ENCODE data around the gene CFAP251.
A peak's percentile ranks its signal among the peaks of the same experiment; 100 is the strongest.
"Not testable (repeated sequence)": the region's sequence is repeated elsewhere in the genome, so short reads cannot be mapped to it uniquely, and the experiment has no call there.

Gene CFAP251, protein sequence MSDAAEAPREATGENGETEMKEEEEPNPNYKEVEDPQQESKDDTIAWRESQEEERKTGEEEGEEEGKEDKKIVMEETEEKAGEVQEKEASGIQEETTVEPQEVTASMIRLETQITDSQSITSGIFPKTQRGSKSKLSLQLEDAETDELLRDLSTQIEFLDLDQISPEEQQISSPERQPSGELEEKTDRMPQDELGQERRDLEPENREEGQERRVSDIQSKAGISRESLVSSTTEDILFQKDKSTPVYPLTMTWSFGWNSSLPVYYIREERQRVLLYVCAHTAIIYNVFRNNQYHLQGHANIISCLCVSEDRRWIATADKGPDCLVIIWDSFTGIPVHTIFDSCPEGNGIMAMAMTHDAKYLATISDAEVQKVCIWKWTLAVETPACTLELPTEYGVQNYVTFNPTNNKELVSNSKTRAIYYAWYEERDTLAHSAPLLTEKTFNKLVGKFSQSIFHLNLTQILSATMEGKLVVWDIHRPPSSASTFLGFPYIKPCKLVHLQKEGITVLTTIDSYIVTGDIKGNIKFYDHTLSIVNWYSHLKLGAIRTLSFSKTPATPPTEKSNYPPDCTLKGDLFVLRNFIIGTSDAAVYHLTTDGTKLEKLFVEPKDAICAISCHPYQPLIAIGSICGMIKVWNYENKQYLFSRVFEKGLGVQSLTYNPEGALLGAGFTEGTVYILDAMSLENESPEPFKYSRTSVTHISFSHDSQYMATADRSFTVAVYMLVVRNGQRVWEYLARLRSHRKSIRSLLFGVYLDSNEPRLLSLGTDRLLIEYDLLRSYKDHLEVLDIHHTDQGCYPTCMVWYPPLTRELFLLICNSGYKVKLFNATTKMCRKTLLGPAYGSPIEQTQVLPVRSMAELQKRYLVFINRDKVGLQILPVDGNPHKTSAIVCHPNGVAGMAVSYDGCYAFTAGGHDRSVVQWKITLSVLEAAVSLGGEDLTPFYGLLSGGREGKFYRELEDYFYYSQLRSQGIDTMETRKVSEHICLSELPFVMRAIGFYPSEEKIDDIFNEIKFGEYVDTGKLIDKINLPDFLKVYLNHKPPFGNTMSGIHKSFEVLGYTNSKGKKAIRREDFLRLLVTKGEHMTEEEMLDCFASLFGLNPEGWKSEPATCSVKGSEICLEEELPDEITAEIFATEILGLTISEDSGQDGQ

DNA sequence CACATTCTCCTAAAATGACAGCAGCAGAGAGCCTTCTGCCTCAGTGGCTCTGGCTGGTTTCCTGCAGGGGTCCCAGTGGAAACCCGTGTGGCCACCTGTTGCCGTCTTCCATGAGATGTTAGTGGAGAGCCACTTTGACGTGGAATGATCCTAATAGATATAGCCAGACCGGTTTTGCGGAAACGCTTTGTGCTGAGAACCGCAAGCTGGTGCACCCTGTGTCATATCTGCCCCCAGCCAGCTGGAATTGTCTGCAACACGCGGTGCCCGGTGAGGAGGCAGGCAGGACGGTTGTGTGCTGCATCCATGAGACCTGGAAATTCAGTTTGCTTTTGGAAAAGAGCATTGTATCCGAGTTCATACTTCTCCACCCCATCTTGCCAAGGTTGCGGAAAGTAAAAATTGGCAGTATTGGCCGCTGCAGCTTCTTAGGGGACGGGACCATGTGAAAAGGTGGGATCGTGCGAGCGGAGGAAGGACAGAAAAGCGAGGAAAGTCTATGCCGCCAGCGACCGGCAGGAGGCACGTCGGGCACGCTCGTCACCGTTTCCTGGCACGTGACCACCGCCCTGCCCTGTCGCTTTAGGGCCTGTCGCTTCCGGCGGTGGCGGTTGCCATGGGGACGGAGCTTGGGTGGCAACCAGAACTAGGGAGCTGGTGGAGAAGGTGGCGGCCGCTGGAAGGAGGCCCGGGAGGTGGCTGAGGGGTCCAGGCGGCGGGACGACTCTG is at the start of gene CFAP251:
Gene CFAP251 (plus strand): TSS at position 643 of the 729 bp plus-strand sequence. CDS start 2,714 bp downstream, outside the sequence.
- DNase-seq = peak; percentile 98

DNA sequence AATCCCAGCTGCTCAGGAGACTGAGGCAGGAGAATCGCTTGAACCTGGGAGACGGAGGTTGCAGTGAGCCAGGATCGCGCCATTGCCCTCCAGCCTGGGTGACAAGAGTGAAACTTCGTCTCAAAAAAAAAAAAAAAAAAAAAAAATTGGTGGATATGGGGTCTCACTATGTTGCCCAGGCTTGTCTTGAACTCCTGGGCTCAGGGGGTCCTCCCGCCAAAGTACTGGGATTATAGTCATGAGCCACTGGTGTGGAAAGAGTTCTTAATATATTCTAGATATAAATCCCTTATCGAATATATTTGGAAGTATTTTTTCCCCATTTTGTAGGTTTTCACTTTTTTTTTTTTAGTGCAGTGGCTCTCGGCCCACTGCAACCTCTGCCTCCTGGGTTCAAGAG is 49.2 kb upstream of the CFAP251 start:
- not testable (repeated sequence) for DNase-seq

DNA sequence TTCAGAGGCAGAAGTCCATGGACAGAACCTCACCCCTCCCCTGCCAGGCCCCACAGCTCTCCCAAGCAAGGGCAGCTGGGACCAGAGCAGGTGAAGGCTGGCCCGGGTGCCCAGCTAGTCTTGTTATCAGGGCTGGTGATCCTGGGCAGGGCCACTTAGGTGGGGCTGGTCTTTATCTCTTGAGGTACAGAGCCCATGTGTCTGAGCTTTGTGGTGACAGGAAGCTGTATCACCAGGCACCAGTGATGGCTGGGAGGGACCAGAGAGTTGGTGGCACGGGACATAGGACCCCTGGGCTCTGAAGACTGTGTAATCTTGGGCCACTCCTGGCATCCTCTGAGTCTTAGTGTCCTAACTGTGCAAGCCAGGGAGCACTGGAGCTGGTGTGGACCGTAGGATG is 46.9 kb upstream of the CFAP251 start:
- DNase-seq = no peak

DNA sequence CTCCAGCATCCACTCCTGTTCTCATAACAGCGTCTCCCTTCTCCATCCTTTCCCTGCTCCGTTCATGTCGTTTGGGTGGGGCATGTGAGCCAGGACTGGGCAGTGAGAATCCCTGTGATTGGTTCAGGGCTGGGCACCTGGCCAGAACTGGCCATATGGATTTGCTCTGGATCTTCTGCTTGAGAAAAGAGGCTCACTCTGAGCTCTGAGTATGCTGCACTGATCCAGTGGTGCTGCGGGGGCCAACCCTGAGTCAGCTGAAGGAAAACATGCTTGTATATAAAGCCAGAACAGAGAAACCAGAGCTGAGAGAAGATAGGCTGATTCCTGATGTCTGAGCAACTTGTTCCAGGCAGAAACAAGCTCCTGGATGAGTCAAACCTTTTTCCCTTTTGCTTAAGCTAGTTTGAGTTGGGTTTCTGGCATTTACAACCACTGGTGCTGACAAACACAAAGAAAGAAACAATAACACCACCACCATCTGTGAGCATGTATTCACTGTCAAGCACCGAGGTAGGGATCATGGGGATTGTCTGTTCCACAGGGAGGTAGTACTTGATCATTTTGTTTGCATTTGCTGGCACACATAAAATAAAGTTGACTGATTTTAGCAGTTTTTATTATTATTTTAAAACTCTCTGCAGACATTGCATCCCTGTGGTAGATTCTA is 45.7 kb upstream of the CFAP251 start:
- peak; percentile 55 for DNase-seq

DNA sequence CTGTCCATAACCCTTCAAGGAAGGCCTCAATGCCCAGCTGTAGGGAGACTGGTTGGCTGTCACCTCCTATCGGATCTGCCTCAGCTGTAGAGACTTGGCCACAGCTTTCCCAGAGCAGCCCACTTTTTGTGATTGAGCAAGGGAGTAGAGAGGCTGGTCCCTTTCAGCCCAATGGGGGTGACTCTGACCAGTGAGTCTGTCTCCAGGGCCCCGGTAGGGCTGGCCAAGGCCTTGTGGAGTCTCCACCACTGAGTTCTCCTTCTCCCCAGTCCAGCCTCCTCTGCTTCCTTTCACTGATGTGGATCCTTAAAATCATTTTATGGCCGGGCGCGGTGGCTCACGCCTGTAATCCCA is 45.2 kb upstream of the CFAP251 start:
- DNase-seq = no peak

DNA sequence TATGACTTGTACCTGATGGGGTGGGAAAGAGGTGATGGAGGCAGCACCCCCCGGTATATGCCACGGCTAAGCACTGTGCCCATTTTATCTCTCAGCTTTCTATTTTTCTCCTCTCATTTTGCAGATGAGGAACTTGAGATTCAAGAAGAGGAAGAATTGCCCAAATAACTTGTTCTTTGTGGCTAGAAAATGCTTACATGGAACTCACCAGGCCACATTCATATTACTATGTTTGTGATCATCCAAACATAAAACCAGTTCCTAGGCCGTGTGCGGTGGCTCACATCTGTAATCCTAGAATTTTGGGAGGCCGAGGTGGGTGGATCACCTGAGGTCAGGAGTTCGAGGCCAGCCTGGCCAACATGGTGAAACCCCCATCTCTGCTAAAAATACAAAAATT is 44.3 kb upstream of the CFAP251 start:
- DNase-seq = no peak

DNA sequence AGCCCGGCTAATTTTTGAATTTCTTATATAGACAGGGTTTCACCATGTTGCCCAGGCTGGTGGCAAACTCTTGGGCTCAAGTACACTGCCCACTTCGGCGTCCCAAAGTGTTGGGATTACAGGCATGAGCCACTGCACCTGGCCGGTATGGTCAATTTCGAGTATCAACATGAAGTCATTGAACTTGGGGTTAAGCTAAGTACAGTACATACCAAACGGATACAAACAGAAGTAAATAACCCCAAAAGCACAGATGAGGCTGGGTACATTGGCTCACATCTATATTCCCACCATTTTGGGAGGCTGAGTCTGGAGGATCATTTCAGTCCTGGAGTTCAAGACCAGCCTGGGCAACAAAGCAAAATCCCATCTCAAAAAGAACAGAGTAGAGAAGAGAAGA is 42.8 kb upstream of the CFAP251 start:
- DNase-seq = no peak

DNA sequence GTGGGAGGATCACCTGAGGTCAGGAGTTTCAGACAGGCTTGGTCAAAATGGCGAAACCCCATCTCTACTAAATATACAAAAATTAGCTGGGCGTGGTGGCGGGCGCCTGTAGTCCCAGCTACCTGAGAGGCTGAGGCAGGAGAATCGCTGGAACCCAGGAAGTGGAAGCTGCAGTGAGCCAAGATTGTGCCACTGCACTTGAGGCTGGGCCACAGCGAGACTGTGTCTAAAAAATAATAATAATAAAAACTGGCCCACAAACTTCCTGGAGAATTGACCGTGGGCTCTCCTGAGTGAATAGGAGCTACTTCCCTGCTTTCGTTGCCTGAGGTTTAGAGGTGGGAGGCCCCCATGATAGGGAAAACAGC is 42.3 kb upstream of the CFAP251 start:
- DNase-seq = not testable (repeated sequence)

DNA sequence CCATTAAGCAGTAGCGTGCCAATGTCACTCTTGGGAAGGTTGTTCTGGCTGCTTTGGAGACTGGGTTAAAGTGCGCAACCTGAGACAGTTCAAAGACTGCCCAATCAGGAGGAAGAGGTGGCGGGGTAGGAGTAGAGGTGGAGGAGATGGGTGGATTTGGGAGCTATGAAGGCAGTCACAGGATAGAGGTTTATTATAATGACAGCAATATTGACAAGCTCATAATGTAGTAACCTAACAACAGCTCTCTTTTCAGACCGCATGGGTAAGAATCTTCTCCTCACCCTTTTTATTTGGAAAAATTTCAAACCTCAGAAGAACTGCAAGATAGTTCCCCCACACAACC is 35.1 kb upstream of the CFAP251 start:
- DNase-seq = no peak

DNA sequence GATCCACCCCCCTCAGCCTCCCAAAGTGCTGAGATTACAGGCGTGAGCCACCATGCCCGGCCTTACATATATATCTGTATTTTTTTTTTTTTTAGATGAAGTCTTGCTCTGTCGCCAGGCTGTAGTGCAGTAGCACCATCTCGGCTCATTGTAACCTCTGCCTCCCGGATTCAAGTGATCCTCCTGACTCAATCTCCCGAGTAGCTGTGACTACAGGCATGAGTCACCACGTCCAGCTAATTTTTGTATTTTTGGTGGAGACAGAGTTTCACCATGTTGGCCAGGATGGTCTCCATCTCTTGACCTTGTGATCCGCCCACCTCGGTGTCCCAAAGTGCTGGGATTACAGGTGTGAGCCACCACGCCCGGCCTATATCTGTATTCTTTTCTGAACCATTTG is 33.3 kb upstream of the CFAP251 start:
- DNase-seq = not testable (repeated sequence)

DNA sequence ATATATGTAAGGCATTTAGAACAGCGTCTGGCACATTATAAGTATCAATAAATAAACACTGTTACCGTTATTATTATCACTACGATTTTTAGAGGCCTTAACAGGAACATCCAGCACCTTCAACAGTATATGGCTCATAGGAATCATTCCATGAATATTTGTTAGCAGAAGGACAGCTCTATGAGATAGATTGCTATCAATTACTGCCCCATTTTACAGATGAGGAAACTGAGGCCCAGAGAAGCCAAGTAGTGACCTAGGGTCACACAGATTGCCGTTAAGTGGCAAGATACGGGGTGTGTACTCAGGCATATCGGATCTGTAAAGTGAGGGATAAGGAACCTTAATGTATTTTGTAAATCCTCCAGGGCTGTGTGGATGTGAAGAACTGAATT is 30.3 kb upstream of the CFAP251 start:
- no peak for DNase-seq

DNA sequence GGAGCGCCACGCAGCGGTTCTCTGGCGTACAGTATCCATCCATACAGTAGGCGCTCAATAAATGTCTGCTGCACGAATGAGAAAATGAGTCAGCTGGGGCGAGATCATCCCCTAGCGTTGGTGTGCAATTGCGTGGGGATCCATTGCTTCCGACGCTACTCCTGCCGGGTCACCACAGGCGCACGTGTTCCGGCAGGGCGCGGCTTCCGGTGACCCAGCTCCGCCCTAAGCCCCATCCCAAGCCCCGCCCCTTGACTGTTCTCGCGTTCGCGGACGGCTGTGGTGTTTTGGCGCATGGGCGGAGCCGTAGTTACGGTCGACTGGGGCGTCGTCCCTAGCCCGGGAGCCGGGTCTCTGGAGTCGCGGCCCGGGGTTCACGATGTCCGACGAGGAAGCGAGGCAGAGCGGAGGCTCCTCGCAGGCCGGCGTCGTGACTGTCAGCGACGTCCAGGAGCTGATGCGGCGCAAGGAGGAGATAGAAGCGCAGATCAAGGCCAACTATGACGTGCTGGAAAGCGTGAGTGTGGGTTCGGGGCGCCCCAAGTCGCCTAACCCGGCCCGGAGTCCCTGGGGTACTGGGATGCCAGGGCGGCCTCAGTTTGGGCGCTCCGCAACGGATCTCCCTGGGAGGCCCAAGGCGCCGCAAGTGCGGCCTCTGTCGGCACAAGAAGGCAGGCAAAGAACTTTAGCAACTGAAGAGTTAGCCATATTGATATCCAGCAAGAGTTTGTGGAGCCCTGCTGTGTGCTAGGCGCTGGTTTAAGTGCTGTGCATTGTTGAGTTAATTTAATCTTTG is 29.7 kb upstream of the CFAP251 start, which contains the start of gene PSMD9:
Gene PSMD9 (plus strand): TSS at position 313 of the 796 bp plus-strand sequence. CDS start 67 bp downstream, at position 380.
- DNase-seq = peak; percentile 99

DNA sequence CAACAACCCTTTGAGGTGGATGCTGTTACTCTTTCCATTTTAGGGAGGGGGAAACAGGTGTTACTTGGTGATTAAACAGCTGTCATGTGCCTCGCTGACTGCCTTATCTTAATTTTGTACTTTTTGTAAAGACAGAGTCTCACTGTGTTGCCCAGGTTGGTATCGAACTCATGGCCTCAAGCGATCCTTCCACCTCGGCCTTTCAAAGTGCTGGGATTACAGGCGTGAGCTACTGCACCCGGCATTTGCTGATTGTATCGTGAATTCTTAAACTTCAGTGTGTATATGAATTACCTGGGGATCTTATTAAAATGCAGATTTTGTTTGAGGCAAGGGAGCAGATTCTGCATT is 29.1 kb upstream of the CFAP251 start:
- peak; percentile 13 for DNase-seq

DNA sequence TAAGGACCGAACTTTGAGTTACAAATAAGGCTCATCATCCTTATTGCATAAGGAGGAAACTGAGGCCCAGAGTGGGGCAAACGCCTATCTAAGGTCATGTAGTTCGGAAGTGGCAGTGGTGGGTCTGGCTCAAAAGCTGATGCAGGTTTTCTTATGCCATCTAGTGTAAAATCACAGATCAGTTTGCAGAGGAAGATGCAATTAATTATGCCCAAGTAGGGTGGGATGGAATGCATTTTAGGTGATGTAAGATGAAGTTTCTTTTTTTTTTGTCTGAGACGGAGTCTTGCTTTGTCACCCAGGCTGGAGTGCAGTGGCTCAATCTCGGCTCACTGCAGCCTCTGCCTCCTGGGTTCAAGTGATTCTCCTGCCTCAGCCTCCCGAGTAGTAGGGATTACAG is 28.7 kb upstream of the CFAP251 start:
- not testable (repeated sequence) for DNase-seq

DNA sequence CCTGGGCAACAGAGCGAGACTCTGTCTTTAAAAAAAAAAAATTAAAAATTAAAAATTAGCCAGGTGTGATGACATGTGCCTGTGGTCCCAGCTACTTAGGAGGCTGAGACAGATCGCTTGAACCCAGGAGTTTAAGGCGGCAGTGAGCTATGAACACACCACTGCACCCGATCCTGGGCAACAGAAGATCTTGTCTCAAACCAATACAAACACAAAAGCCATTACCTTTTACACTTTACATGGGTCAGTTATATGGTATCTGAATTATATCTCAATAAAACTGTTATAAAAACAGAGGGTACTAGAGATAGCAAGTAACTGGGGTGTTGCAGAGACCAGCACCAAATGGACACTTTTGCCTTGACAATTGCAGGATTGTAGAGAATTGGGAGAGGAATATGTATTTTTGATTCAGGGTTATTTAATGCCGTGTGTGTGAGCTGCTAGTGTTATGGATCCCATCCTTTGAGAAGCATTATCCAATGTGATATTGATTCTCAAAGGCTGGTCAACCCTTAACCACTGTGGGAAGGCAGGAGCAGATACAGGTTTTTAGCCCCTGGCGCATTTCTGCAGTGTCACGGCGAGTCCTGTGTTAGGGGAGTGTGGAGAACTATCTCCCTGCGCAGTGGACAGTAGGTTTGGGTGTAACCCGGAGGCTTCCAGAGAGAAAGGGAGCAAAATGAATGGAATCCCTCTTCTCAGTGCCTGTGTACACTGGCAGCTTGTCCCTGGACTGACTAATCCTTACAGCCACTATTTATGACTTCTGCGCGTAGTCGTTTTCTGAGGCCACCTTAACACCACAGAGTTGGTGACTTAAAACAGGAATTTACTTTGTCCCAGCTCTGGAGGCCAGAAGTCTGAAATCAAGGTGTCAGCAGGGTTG is 25.5 kb upstream of the CFAP251 start:
- DNase-seq = no peak

DNA sequence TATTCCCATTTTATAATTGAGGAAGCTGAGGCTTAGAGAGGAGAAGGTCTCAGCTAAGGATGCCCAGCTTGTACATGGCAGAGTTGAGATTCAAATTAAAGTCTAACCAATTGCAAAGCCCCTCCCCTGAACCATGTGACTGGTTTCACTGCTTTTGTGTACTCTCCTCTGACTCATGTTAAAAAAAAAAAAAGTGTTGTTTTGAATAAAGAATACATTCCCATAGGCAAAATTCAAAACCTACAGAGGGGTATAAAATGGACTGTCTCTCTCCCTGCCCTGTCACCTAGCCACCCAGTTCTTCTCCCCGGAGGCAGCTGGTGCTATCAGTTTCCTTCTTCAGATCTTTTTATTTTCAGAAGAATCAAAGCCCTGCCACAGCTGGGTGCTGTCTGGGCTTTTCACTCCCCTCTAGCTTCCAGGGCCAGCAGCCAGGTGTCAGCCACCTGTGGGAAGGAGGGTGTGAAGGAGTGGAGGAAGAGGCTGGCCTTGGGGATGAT is 24.4 kb upstream of the CFAP251 start:
- peak; percentile 40 for DNase-seq

DNA sequence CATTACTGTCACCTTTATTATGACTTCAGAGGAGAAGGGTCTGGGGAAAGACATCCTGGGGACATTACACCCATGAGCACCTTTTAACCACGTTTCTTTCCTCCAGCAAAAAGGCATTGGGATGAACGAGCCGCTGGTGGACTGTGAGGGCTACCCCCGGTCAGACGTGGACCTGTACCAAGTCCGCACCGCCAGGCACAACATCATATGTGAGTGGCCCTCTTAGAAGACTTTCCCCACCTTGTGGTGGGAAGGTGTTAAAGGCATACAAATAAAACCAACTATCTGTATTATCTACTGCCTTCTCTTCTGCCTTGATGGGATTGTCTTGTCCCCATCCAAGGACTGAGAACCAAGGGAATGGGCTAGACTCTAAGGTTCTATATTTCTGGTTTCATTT is 23.8 kb upstream of the CFAP251 start:
- no peak for DNase-seq

DNA sequence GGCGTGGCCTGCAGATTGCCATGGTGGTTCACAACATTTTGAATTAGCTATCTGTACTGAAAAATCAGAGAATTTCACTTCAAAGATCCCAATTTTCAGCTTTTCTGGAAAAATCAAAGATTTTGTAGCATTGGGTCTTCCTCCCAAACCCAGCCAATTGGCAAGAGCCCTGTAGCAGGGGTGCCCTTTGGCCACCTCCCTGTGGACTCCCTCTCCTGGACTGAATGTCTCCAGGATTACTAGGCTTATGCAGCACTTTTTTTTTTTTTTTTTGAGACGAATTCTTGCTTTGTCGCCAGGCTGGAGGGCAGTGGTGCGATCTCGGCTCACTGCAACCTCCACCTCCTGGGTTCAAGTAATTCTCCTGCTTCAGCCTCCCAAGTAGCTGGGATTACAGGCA is 20.1 kb upstream of the CFAP251 start:
- no peak for DNase-seq

DNA sequence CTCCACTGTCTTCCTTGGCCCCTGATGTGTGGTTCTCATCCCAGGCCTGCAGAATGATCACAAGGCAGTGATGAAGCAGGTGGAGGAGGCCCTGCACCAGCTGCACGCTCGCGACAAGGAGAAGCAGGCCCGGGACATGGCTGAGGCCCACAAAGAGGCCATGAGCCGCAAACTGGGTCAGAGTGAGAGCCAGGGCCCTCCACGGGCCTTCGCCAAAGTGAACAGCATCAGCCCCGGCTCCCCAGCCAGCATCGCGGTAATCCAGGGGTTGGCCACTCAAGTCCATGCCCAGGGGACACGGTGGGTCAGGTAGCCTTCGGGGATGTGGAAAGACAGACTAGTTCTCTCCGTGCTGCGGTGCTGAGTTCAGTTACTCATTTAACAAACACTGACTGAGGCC is 18.8 kb upstream of the CFAP251 start:
- no peak for DNase-seq

DNA sequence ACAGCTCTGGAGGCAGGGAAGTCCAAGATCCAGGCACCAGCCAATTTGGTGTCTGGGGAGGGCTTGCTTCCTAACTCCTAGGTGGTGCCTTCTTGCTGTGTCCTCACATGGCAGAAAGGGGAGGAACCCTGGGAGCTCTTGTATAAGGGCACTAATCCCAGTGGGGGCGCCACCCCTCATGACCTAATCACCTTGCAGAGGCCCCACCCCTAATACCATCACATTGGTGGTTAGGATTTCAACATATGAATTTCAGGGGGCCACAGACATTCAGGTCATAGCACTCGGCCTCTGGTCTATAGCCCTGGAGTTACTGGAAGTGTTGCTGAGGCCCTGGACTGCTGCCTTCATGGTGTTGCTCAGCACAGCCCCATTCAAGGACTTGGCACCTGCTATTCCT is 15.2 kb upstream of the CFAP251 start:
- DNase-seq = peak; percentile 18
